Medulla oblongata (tissue), 1 donor: Measurements from ENCODE around the gene SLC16A11.
"Not testable (repeated sequence)": the region's sequence is repeated elsewhere in the genome, so short reads cannot be mapped to it uniquely, and the experiment has no call there.

Source experiments
- DNase-seq: peaks from one replicate; pipeline ENCODE4 v3.0.0-alpha.2; 2015; ENCODE audit errors: extremely low spot score

SLC16A11 gene

GRCh38 chr17:7043497-7044198 is at the start of gene SLC16A11:
TSS of gene SLC16A11 (minus strand) at chr17:7044092. CDS start at chr17:7043513, 579 bp downstream.
- DNase-seq = no peak

GRCh38 chr17:7091311-7092005 is 47.6 kb upstream of the SLC16A11 start:
- DNase-seq = not testable (repeated sequence)

GRCh38 chr17:7089570-7089969 is 45.7 kb upstream of the SLC16A11 start:
- DNase-seq = not testable (repeated sequence)

- not testable (repeated sequence) for DNase-seq
Observed at GRCh38 chr17:7088442-7088841, 44.5 kb upstream of the SLC16A11 start.

- no peak for DNase-seq
Observed at GRCh38 chr17:7084088-7084487, 40.2 kb upstream of the SLC16A11 start.

- no peak for DNase-seq
Observed at GRCh38 chr17:7083592-7083991, 39.7 kb upstream of the SLC16A11 start.

GRCh38 chr17:7081341-7082062 is 37.6 kb upstream of the SLC16A11 start:
- DNase-seq = no peak

GRCh38 chr17:7080456-7081041 is 36.7 kb upstream of the SLC16A11 start:
- DNase-seq = peak; percentile 5

- no peak for DNase-seq
Observed at GRCh38 chr17:7079581-7080455, 35.9 kb upstream of the SLC16A11 start, which contains the start of gene CLEC10A. TSS of gene CLEC10A (minus strand) at chr17:7080251. CDS start at chr17:7078812, 1,439 bp downstream.

GRCh38 chr17:7078711-7079110 is 34.8 kb upstream of the SLC16A11 start:
- no peak for DNase-seq

- no peak for DNase-seq
Observed at GRCh38 chr17:7077911-7078546, 34.1 kb upstream of the SLC16A11 start.

GRCh38 chr17:7074931-7075330 is 31.0 kb upstream of the SLC16A11 start:
- DNase-seq = no peak

- DNase-seq = no peak
Observed at GRCh38 chr17:7072406-7072805, 28.5 kb upstream of the SLC16A11 start.

GRCh38 chr17:7070712-7071111 is 26.8 kb upstream of the SLC16A11 start:
- DNase-seq = no peak

- no peak for DNase-seq
Observed at GRCh38 chr17:7068268-7068667, 24.4 kb upstream of the SLC16A11 start.

GRCh38 chr17:7067198-7067597 is 23.3 kb upstream of the SLC16A11 start:
- DNase-seq = no peak

- no peak for DNase-seq
Observed at GRCh38 chr17:7064261-7064660, 20.4 kb upstream of the SLC16A11 start.

GRCh38 chr17:7063518-7064094 is 19.7 kb upstream of the SLC16A11 start:
- no peak for DNase-seq

- no peak for DNase-seq
Observed at GRCh38 chr17:7060165-7060891, 16.4 kb upstream of the SLC16A11 start.
